Natural killer cell treated with Interleukin-12 subunit alpha and Interleukin-12 subunit beta and Interleukin-15 and Interleukin-18, amount 100 ng/mL, for 72 hours (primary cell): ENCODE data around the gene CCDC182. TPM values are rescaled to one million over a fixed set of nuclear protein-coding genes. Genes with fewer than 3 reads are reported as not detected.

Experiments used
- ATAC-seq, 2 donors: fragments of 150-1000 bp; cut with Tn5 transposase in 1 of 2; sonication (Bioruptor Pico), chemical (Tn5 transposase) in 1 of 2; 2 replicates each; pipeline ENCODE4 v1.10.0; 2021
- DNase-seq: peaks from one replicate; pipeline ENCODE4 v3.0.0; 2022; ENCODE audit warnings: low spot score
- H3K27ac Mint-ChIP-seq, 2 donors: 1 replicate in 1 of 2; 2 replicates in 1 of 2; pipeline ENCODE4 v1.8.0; 2022; ENCODE audit warnings: mixed read lengths in 2 of 2, mild to moderate bottlenecking in 1 of 2, moderate library complexity in 1 of 2
- H3K27me3 Mint-ChIP-seq, 2 donors: 1 replicate in 1 of 2; 2 replicates in 1 of 2; pipeline ENCODE4 v1.8.0; 2022; ENCODE audit warnings: mixed read lengths in 2 of 2
- H3K36me3 Mint-ChIP-seq: one replicate; pipeline ENCODE4 v1.8.0; 2022; ENCODE audit warnings: mixed read lengths
- H3K4me1 Mint-ChIP-seq, 2 donors: 1 replicate in 1 of 2; 2 replicates in 1 of 2; pipeline ENCODE4 v1.8.0; 2022; ENCODE audit warnings: low read depth in 2 of 2, mixed read lengths in 2 of 2, mild to moderate bottlenecking in 1 of 2
- H3K4me3 Mint-ChIP-seq: one replicate; pipeline ENCODE4 v1.8.0; 2022; ENCODE audit warnings: mixed read lengths
- H3K9me3 Mint-ChIP-seq: 2 replicates; pipeline ENCODE4 v1.8.0; 2022; ENCODE audit warnings: mixed read lengths
- total RNA-seq, 2 donors: library from RNA; stranded (reverse); gene quantifications; one replicate each; pipeline ENCODE4 v1.2.3, GENCODE V29; 2022

The CCDC182 gene
- total RNA-seq, 2 donors from 2014 or later = not detected

DNA sequence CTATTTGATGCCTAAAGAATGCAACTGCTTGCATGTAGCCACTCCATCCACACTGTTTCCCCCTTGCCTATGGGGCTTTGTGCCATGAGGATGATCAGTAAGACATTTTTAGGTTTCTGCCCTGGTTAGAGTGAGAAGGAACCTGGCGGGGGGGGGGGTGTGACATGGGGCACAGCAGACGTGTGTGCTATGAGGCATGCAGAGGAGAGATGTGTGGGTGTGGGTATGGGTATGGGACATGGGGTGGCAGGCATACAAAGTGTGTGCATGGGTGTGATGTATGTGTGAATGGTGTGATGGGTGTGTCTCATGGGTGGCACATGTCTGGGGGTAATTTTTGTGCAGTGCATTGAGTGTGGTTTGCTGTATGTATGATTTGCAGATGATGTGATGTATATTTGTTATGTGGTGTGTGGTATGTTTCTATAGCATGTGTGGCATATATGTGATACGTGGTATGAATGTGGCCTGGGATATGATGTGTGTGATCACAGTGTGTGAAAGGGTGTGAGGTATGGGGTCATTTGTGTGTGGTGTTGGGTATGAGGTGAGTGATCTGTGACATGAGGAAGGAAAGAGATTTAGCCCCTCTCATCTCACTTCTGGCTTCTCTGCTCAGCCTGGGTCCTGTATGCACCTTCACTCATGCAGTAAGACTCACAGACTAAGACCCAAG, 14.9 kb downstream of the CCDC182 start:
- ATAC-seq (peak; percentile 44 to 60), DNase-seq (no peak)
- H3K27ac Mint-ChIP-seq = no peak overlapping the region
- H3K36me3 Mint-ChIP-seq = no peaks in the 10 kb centered on the region
- H3K9me3 Mint-ChIP-seq = no peaks in the 10 kb centered on the region
- peaks cover 5 to 12% of the 10 kb centered on the region in 2 donors for H3K27me3 Mint-ChIP-seq
- H3K4me1 Mint-ChIP-seq = peaks cover 5 to 6% of the 10 kb centered on the region in 2 donors
- H3K4me3 Mint-ChIP-seq = no peak overlapping the region

DNA sequence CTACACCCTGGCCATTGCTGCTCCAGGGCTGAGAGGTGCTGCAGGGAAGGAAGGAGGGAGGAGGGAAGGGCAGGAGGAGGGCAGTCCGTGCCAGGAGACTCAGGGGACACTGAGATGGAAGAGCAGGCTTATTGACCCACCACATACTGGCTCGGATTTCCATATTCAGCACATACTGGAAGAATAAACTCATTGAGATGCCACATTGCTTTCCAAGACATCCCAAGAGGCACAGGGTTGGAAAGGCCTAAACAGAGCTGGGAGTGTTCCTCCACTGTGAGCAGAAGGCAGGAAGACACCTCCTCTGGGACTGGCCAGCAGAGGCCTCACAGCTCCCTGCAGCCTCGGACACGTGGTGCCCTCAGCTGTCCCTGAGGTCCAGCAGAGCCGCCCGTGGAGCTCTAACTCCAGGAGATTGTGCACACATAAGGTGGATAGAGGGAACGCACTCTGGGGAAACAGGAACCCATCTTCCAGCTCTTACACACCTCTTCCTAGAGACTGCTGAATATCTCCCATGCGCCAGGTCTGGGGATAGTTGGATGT, 17.4 kb downstream of the CCDC182 start:
- Mint-ChIP-seq H3K4me1 (peaks cover 11 to 16% of the 10 kb centered on the region in 2 donors), H3K9me3 (no peaks in the 10 kb centered on the region), H3K4me3 (no peak overlapping the region), H3K27ac (no peak overlapping the region), H3K36me3 (no peaks in the 10 kb centered on the region), H3K27me3 (peaks cover 0 to 1% of the 10 kb centered on the region in 2 donors)
- ATAC-seq (no peak), DNase-seq (no peak)

GRCh38 chr17:57726838-57727237, 18.3 kb downstream of the CCDC182 start:
- H3K4me3 Mint-ChIP-seq = no peak overlapping the region
- DNase-seq = no peak
- H3K36me3 Mint-ChIP-seq = no peaks in the 10 kb centered on the region
- no peak overlapping the region for H3K27ac Mint-ChIP-seq
- peaks cover 11 to 16% of the 10 kb centered on the region in 2 donors for H3K4me1 Mint-ChIP-seq
- no peaks in the 10 kb centered on the region for H3K27me3 Mint-ChIP-seq
- no peak for ATAC-seq
- no peaks in the 10 kb centered on the region for H3K9me3 Mint-ChIP-seq

- Mint-ChIP-seq H3K36me3 (no peaks in the 10 kb centered on the region), H3K27ac (no peak overlapping the region), H3K4me1 (peaks cover 11 to 16% of the 10 kb centered on the region in 2 donors), H3K9me3 (no peaks in the 10 kb centered on the region), H3K27me3 (no peaks in the 10 kb centered on the region), H3K4me3 (no peak overlapping the region)
- DNase-seq (no peak), ATAC-seq (no peak)
Observed at GRCh38 chr17:57726213-57726790, 18.8 kb downstream of the CCDC182 start.

- no peaks in the 10 kb centered on the region for H3K36me3 Mint-ChIP-seq
- peaks cover 6 to 9% of the 10 kb centered on the region in 2 donors for H3K4me1 Mint-ChIP-seq
- no peaks in the 10 kb centered on the region for H3K27me3 Mint-ChIP-seq
- peak overlapping the region in 1 of 2 donors; percentile 66 for H3K27ac Mint-ChIP-seq
- no peaks in the 10 kb centered on the region for H3K9me3 Mint-ChIP-seq
- ATAC-seq = no peak
- DNase-seq = no peak
- H3K4me3 Mint-ChIP-seq = no peak overlapping the region
Observed at GRCh38 chr17:57724729-57725125, 20.4 kb downstream of the CCDC182 start.

DNA sequence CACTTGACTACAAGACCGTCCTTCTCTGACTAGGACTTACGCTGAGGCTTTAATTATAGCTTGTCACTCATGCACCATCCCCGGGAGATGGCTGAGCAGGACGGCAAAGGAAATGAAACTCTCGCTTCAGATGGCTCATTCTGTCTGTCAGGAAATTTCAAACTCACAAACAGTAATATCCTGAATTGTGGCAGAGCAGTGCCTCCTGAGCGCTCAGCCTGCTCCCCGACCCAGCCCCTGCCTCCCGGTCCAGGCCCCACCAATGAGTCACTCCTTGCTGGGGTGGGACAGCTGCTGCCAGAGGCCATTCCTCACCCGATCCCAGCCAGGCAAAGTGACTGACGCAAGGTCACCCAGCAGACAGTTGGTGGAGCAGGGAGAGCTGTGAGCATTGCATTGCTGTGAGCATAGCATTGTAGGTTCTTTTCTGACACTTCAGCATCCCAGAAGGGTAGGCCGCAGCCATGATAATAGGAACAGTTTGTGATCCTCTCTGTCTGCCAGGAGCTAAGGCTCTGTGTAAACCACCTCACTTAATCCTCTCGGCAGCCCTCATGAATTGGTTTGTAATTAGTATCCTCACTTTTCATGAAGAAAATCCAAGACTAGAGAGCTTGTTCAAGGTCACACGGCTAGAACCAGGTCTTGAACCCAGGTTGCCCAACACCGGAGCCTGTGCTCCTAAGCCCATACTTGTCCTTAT, 20.9 kb downstream of the CCDC182 start:
- Mint-ChIP-seq H3K9me3 (no peaks in the 10 kb centered on the region), H3K36me3 (no peaks in the 10 kb centered on the region), H3K27me3 (no peaks in the 10 kb centered on the region)

GRCh38 chr17:57723427-57724025, 21.6 kb downstream of the CCDC182 start:
- no peak overlapping the region for H3K4me3 Mint-ChIP-seq
- peak in 1 of 2 donors; percentile 7 for ATAC-seq
- H3K27me3 Mint-ChIP-seq = no peaks in the 10 kb centered on the region
- peaks cover 6 to 9% of the 10 kb centered on the region in 2 donors for H3K4me1 Mint-ChIP-seq
- DNase-seq = no peak
- H3K27ac Mint-ChIP-seq = no peak overlapping the region
- H3K9me3 Mint-ChIP-seq = no peaks in the 10 kb centered on the region
- no peaks in the 10 kb centered on the region for H3K36me3 Mint-ChIP-seq

More for the DNA sequence above, 20.9 kb downstream of the CCDC182 start:
- DNase-seq (no peak), ATAC-seq (peak in 1 of 2 donors; percentile 34)
- Mint-ChIP-seq H3K4me3 (no peak overlapping the region), H3K27ac (no peak overlapping the region), H3K4me1 (peaks cover 6 to 9% of the 10 kb centered on the region in 2 donors)

DNA sequence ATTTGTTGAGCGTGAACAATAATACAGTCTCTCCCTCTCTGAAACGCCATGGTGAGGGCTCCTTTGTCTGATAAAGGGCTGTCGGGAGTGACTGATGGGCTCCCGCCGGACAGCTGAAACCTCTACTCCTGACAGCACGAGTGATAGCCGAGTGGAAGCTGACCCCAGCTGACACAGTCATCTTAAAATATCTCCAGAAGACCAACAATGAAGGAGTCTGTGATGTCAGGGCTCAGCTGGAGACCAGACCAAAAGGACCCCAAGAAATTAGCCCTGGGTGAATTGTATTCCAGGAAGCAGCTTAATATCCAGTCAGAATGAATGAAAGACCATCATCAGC, 22.4 kb downstream of the CCDC182 start:
- H3K4me1 Mint-ChIP-seq = peaks cover 6 to 9% of the 10 kb centered on the region in 2 donors
- no peak overlapping the region for H3K4me3 Mint-ChIP-seq
- H3K36me3 Mint-ChIP-seq = no peaks in the 10 kb centered on the region
- peaks cover 0 to under 1% of the 10 kb centered on the region in 2 donors for H3K27me3 Mint-ChIP-seq
- H3K9me3 Mint-ChIP-seq = no peaks in the 10 kb centered on the region
- ATAC-seq (no peak), DNase-seq (no peak)
- peak overlapping the region in 1 of 2 donors; percentile 17 for H3K27ac Mint-ChIP-seq

DNA sequence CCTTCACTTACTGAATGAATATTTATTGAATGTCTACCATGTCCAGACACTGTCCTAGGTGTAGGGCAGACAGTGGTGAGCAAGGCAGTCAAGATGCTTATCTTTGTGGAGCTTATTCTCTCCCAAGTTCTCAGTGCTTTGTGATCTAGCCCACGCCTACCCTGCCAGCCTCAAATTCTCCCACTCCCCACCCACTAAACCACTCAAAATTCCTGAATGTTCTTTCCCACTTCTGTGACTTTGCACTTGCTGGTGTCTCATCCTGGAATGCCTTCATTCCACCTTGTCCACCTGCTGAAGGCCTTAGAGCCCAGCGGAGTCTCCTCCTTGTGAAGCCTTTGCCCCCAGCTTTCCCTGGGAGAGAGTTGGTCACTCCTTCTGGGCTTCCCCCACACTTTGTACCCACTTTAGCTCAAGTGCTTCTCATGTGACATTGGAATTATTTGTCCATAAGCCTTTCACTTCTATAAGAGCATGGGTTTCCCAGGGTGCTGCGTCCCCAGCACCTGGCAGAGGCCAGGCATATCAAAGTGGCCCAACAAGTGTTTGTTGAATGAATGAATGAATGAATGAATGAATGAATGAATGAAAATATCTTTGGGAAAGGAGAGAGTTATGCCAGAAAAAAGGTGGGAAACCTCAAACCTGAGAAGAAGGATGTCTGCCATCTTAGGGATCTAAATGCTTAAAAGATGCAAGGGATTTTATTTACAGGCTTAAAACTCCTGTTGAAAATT, 23.0 kb downstream of the CCDC182 start:
- DNase-seq = no peak
- H3K4me1 Mint-ChIP-seq = peaks cover 6 to 9% of the 10 kb centered on the region in 2 donors

DNA sequence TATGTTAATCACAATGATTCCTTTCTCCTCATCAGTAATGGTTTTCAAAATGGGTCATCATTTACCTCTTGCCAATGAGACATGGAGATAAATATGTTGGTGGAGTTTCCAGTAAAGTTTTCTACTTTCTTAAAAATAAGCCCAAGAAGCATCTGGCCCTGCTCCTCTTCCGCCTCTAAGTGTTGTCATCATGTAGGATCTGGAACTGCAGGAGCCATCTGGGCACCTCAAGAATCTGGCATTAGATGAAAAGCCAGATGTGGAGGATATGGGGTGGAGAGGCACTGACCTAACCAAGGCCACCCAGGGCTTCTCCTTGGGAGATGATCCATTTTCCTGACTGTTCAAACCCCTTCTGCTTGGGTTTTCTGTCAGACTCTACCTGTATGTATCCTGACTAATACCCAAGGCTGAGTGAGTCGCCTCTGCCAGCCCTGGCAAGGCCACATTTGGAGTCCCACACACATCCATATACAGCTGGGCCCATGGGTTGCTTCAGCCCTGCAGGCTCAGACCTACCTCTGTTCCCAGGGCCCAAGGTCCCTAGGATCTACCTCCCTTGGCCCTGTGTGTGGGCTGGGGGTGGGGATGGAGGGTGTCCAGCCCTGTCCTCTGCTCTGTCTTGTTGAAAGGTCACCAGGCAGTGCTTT, 24.6 kb downstream of the CCDC182 start:
- no peak overlapping the region for H3K27ac Mint-ChIP-seq
- peaks cover 9 to 22% of the 10 kb centered on the region in 2 donors for H3K27me3 Mint-ChIP-seq
- DNase-seq (no peak), ATAC-seq (peak in 1 of 2 donors; percentile 33)
- no peak overlapping the region for H3K4me3 Mint-ChIP-seq
- H3K9me3 Mint-ChIP-seq = no peaks in the 10 kb centered on the region
- peaks cover 6 to 9% of the 10 kb centered on the region in 2 donors for H3K4me1 Mint-ChIP-seq
- H3K36me3 Mint-ChIP-seq = no peaks in the 10 kb centered on the region

More for the DNA sequence above, 23.0 kb downstream of the CCDC182 start:
- H3K4me3 Mint-ChIP-seq = no peak overlapping the region
- peak overlapping the region in 1 of 2 donors; percentile 17 for H3K27ac Mint-ChIP-seq
- no peaks in the 10 kb centered on the region for H3K36me3 Mint-ChIP-seq
- peaks cover 0 to 6% of the 10 kb centered on the region in 2 donors for H3K27me3 Mint-ChIP-seq
- H3K9me3 Mint-ChIP-seq = no peaks in the 10 kb centered on the region
- ATAC-seq = no peak

GRCh38 chr17:57718878-57719277, 26.2 kb downstream of the CCDC182 start:
- Mint-ChIP-seq H3K4me1 (peaks cover 6 to 9% of the 10 kb centered on the region in 2 donors), H3K27me3 (peaks cover 12 to 23% of the 10 kb centered on the region in 2 donors)
- no peak for ATAC-seq

GRCh38 chr17:57715981-57716380, 29.1 kb downstream of the CCDC182 start:
- H3K36me3 Mint-ChIP-seq = no peaks in the 10 kb centered on the region
- H3K4me3 Mint-ChIP-seq = no peak overlapping the region
- ATAC-seq (no peak), DNase-seq (no peak)
- no peaks in the 10 kb centered on the region for H3K9me3 Mint-ChIP-seq
- no peaks in the 10 kb centered on the region for H3K4me1 Mint-ChIP-seq
- H3K27ac Mint-ChIP-seq = no peak overlapping the region
- peaks cover 26 to 44% of the 10 kb centered on the region in 2 donors for H3K27me3 Mint-ChIP-seq

More at GRCh38 chr17:57718878-57719277, 26.2 kb downstream of the CCDC182 start:
- Mint-ChIP-seq H3K4me3 (no peak overlapping the region), H3K36me3 (no peaks in the 10 kb centered on the region), H3K9me3 (no peaks in the 10 kb centered on the region), H3K27ac (no peak overlapping the region)
- DNase-seq = no peak
